HL-60 (cell line): ENCODE results near the gene SLC24A3.

Source experiments
- GABPA ChIP-seq: IDR thresholded peaks from 2 replicates; pipeline ENCODE4 v1.6.1; 2012; ENCODE audit warnings: low read depth
- POLR2AphosphoS5 ChIP-seq: IDR thresholded peaks from 2 replicates; pipeline ENCODE4 v1.6.1; 2012; ENCODE audit warnings: low read depth
- REST ChIP-seq: IDR thresholded peaks from 2 replicates; pipeline ENCODE4 v1.6.1; 2012; ENCODE audit warnings: low read depth; ENCODE audit not compliant: insufficient replicate concordance
- TF ChIP-seq, protein P1 (sequence below): IDR thresholded peaks from one replicate; pipeline ENCODE4 v1.5.1; 2011; ENCODE audit warnings: low read length, control low read depth, inconsistent platforms; ENCODE audit not compliant: insufficient read depth

DNA sequence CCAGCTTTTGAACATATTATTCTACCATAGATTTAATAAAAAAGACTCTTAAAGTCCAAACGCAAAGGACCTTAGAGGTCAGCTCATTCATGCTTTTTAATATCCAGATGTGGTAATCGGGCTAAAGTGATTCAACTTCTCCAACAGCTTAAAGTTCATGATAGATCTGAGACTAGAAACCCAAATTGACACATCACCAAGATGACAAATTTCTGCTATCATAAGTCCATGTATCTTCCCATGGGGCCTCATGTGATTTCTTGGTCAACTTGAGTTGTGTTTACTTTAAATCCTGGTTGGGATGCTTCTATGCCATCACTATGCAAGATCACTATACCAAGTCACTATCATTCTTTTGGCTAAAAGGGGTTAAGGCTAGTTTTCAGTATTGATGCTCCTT is 56.0 kb downstream of the SLC24A3 start:
- TF ChIP-seq POLR2AphosphoS5 (no peak), GABPA (no peak), REST (no peak)
- TF ChIP-seq, protein P1, sequence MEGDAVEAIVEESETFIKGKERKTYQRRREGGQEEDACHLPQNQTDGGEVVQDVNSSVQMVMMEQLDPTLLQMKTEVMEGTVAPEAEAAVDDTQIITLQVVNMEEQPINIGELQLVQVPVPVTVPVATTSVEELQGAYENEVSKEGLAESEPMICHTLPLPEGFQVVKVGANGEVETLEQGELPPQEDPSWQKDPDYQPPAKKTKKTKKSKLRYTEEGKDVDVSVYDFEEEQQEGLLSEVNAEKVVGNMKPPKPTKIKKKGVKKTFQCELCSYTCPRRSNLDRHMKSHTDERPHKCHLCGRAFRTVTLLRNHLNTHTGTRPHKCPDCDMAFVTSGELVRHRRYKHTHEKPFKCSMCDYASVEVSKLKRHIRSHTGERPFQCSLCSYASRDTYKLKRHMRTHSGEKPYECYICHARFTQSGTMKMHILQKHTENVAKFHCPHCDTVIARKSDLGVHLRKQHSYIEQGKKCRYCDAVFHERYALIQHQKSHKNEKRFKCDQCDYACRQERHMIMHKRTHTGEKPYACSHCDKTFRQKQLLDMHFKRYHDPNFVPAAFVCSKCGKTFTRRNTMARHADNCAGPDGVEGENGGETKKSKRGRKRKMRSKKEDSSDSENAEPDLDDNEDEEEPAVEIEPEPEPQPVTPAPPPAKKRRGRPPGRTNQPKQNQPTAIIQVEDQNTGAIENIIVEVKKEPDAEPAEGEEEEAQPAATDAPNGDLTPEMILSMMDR: no peak
